Left colon (tissue), 2 donors: Measurements from ENCODE around the gene RASEF. TPM values are rescaled to one million over a fixed set of nuclear protein-coding genes. Genes with fewer than 3 reads are reported as not detected.
A peak's percentile ranks its signal among the peaks of the same experiment; 100 is the strongest.

Source experiments
- ATAC-seq: fragments of 200-7000 bp; cut with Tn5 transposase; one replicate; pipeline ENCODE4 v1.9.1; 2020; ENCODE audit warnings: mild to moderate bottlenecking, moderate library complexity
- DNase-seq, 2 donors: peaks; one replicate each; pipeline ENCODE4 v3.0.0-alpha.2; 2020
- intact Hi-C, 2 donors: fragments of 100-400 bp; cut with DNase I in 1 of 2; cut with micrococcal nuclease in 1 of 2; formaldehyde crosslinking; loops; one replicate each; pipeline versions ENCODE4 v1.11.2 to v1.14.0; 2022; cut with DNase I, micrococcal nuclease
- total RNA-seq, 2 donors: library from RNA; stranded (reverse); fragmentation: NEBNext Ultra II Directional; extraction: Animal tissue kit (Norgen Biotek cat#: 25700); gene quantifications; one replicate each; pipeline ENCODE4 v1.2.1, GENCODE V29; 2021
- donor health status: DM: no; HTN: no; CAD: no.
- donor health status: DM: yes; HTN: yes; CAD: no.

Gene RASEF
- total RNA-seq, 2 donors from 2014 or later: 51.1 to 54.6 TPM

DNA sequence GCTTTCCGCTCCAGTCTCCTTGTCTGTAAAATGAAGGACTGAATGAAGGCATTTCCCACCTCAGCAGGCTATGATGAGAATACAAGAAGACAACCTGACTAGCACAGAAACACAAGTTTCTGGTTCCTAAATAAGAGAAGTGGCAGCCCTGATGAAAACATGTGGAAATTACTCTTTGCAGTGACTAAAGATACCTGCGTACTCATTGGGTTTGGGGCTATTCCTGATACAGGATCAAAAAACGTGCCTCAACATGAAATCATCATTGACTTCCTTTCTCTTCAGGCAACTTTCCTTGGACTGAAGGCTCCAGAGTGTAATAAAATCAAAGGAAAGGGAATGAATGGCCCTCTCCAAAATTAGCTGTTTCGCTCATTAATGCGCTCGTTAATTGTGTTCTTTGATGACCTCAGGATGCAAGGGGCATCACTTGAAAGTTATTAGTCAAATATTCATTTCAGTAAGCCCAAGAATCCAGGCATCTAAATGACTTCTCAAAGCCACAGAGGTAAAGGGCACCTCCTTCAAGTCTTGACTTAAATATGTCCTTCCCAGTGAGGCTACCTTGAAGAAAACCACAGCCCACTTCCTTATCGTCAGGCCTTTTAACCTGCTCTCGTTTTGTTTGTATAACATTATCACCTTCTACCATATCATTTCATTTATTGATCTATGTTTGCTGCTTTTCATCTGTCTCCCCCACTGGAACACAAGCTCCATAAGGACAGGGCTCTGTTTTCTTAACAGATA lies 68.9 kb downstream of the RASEF start:
- ATAC-seq: no peak
- no peak for DNase-seq
- intact Hi-C loops: no loop called here

DNA sequence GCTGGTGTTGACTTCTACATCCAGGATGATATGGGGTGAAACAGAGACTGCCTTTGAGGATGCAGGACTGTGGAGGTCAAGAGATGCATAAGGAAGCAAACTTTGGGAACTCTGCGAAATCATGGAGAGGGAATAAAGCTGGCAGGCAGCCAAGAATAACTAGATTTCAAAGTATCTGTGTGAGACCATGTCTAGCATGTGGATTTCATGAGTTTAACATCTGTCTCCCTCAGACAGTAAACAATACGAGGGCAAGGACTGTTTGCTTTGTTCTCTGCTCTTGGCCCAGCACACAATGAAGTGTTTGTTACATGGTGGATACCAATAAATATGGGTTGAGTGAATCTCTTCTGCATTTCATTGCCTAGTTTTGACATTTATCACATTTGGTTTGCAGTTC lies 71.3 kb downstream of the RASEF start:
- DNase-seq (no peak), ATAC-seq (peak; percentile 32)
- intact Hi-C loops: no loop called here

DNA sequence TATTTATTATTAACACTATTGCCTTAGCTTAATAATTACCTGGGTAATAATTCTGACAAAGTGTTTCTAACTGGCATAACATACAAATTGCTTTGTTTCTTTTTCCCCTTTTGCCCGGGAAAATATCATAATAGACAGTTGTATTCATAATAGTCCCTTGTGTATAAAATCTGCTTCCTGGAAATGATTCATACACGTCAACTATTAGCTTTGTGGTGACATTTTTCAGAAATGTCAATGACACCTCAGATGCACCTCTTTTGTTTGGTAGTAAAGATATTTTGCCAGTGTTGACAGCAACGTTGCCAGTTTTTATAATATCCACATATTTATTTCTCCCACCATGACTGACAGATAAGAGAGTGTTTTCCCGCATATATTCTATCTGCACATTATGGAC lies 73.0 kb downstream of the RASEF start:
- DNase-seq: no peak
- ATAC-seq: no peak
- intact Hi-C loops: no loop called here

DNA sequence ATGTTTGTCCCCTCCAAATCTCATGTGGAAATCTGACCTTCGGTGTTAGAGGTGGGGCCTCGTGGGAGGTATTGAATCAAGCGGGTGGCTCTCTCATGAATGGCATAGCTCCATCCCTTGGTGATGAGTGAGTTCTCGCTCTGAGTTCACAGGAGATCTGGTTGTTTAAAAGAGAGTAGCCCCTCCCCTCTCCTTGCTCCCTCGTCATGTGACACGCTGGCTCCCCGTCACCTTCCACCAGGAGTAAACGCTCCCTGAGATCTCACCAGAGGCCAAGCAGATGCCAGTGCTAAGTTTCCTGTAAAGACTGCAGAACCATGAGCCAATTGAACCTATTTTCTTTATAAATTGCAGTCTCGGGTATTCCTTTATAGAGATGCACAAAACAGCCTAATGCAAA lies 74.5 kb downstream of the RASEF start:
- intact Hi-C loops: no loop called here
- DNase-seq (no peak), ATAC-seq (no peak)

DNA sequence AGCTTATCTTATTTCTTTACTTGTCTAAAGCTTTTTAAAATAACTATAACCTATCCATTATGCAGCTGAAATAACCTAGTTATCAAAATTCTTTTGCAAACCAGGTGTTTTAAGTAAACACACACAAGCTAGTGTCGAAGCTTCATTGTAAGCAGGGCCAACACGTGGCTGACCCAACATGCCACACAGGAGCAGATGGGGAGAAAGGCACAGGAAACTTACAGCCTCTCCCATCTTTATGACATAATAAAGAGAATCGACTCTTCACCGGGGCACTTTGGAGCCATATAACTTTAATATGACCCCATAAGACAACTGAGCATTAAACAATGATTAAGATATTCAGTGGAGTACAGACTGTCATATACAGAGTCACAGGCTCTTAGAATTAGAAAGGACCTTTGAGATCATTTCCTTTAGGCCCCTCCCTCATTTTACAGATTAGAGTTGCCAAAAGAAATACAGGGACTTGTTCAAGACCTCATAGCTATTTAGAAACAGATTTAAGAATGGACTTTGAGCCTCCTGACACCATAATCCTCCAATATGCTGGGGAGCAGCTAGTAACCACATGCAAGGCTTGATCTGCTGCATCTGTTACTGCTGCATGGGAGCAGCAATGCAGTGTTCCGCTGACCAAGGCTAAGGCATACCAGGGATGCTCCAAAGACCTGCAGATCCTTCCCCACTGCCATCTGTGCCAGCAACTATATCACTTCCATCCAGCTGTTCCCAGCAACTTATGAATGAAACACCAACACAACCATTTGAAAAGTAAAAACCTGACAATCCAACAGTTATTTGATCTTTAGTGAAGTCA lies 75.4 kb downstream of the RASEF start:
- DNase-seq: peak; percentile 69 to 83
- ATAC-seq: peak; percentile 90
- intact Hi-C loops: no loop called here

DNA sequence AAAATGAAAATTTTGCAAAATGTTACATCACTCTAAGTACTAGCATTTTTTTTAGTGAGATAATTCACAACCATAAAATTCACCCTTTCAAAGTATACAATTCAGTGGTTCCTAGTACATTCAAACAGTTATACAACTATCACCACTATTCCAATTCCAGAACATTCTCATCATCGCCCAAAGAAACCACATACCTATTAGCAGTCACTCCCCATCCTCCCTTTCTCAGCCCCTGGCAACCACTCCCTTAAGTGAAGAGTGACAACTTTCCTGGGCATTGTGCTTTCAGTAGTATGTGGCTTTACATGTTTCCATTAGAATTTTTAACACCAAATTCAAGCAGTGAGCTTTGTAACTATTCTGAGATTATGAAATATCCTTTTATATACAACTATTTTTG lies 81.4 kb downstream of the RASEF start:
- DNase-seq: no peak
- intact Hi-C loops: no loop called here
- no peak for ATAC-seq

DNA sequence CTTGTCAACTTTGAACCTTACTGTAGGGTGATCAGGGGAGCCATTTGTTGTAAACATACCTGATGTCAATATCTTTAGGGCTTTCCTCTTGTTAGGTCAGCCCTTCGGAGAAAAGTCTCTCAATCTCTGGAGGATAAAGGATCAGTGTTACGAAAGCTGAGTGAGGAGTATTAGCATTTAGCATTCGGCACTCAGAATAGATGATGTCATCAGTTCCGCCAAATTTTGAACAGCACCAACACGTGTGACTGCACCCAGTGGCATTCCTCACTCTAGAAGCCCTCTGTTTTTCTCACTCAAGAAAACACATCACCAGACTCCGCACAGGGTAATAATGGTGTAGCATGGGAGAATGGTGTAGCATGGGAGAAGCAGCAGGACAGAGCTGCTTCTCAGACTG lies 87.8 kb downstream of the RASEF start:
- intact Hi-C loops: no loop called here
- DNase-seq: no peak
- ATAC-seq: no peak

DNA sequence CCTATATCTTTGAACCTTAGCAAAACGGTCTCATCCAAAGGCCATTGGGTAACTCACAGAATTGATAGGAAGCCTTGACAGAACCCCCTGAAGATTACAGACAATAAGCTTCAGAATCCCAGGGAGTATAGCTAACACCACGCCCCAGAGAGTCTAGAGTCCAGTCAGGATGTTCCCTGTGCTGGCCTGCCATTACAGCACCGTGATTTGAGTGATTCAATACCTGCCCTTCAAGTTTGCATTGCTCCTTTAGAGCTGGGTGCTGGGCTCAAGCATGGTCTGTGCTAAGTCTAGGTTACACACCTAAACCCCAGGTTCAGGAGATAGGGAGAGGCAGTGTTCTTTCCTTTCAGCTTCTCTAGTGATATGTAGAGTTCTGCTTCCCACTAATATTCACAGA lies 90.5 kb downstream of the RASEF start:
- ATAC-seq: peak; percentile 98
- intact Hi-C loops: no loop called here
- peak; percentile 28 to 41 for DNase-seq

DNA sequence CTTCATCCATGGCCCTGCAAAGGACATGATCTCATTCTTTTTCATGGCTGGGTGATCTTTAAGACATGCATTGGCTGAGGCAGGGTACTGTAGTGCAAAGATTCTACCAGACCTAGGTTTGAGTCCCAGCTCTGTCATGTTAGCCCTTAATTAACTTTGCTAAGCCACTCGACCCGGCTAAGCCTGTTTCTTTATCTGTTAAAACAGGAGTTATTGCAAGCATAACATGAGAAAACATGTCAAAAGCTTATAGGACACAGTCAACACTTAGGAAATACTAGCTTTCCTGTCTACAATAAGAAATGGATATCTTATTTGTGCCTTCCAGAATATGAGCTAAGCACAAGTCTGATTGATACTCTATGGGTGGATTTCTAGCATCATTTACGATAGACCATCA lies 92.6 kb downstream of the RASEF start:
- DNase-seq (no peak), ATAC-seq (no peak)
- intact Hi-C loops: no loop called here

DNA sequence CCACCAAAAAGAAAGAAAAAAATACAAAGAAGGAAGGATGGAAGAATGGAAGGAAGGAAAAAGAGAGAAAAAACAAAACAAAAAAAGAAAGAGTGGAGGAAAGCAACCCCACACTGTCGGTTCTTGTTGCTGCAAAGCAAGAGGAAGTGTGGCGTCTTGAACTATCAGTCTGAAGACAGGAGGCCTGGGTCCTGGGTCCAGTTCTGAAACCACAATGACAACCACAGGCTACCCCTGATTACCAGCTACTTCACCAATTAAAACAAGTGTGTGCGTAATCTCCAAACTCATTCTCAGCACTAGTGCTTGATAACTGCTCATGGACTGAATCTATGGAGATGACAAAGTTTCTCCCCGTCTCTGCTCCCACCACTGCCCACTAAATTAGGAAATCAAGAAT lies 93.7 kb downstream of the RASEF start:
- intact Hi-C loops: no loop called here
- no peak for ATAC-seq
- no peak for DNase-seq

DNA sequence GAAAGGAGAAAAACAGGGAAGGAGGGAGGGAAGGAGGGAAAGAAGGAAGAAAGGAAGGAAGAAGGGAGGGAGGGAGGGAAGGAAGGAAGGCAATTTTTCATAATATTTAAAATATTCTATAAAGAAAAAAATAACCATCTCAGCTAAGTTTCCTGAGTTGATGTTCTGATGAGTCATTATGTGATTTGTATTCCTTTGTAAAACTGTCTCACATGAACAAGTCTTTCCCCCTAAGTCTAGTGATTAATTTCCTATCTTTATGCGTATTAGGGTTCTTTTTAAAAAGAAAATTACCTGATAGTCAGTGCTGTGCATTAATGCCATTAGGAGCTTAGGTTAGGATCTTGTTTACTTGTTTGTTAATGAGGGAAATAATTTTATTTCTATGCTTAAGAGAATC lies 94.1 kb downstream of the RASEF start:
- ATAC-seq (no peak), DNase-seq (no peak)
- intact Hi-C loops: no loop called here

DNA sequence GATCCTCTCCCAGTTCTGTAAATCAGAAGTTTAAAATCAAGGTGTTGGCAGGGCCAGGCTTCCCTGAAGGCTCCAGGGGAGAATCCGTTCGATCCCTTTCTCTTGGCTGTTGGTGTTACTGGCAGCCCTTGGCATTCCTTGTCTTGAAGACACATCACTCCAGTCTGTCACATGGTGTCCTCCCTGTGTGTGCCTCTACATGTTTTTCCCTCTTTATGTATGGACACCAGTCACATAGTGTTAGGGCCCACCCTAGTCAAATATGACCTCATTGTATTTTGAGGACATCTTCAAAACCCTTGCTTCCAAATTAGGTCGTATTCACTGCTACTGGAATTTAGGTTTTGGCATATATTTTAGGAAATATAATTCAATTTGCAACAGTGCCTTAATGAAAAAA lies 94.6 kb downstream of the RASEF start:
- intact Hi-C loops: no loop called here
- ATAC-seq (no peak), DNase-seq (no peak)

DNA sequence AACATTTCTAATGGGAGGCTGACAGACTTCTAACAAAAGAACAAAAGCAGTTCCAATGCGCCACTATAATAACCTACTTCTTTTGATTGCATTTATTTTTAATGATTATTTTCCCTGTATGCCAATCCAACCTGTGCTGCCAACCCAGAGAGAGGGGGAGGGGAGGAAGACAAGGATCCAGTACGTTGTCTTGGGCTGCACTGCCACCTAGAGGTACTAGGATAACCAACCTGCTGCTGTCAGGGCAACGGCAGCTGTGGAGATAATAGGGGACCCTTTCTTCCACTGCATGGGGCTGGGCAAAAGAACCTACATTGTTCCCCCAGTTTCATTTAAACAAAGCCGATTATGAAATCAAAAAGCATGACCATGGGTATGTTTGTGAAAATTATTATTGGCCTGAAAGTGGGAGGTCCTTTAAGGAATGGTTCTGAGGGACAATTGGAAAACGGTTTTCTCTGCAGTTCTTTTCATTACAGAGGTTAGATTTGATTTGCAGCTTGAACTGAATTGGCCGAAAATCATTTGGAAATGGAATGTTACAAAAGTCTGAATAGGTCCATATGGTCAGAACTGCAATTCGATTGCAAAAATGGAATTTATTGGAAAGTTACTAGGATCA lies 101.3 kb downstream of the RASEF start:
- DNase-seq: peak; percentile 77 to 89
- peak; percentile 100 for ATAC-seq
- intact Hi-C loops: no loop called here

DNA sequence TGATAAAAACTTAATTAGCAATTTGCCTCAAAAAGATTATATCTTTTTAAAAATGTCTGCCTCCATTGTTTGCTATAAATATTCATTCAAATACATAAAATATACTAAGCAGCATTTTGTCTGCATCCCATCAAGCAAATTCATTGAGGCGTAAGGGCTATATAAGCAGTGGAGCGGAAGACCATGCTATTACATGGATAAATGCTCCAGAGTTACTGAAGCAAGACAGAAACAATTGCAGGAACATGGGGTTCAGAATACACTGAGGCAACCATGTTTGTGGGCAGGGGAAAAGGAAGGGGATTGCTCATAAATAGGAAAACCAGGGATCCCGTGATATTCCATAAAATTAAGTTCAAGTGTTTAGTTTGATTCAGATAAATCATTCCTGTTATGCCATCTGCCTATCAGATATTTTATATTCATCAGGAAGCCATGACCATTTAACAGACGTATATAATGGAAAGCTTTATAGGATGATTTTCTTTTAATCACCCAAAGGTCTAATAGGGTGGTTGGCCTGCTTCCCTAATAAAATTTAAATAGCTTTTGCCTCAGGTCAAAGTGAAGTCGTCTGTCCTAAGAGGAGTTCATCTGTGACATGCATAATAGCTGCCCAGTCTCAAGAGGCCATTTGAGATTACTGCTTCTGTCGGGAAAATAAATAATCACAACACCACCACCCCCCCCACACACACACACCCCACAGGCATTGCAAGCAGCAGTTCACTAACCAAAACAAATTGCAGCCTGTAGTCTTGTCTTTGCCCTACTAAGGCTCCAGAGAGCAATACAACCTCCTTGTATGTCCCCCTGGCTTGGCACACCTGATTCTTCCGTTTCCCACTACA lies 105.2 kb downstream of the RASEF start:
- ATAC-seq: no peak
- intact Hi-C loops: no loop called here
- no peak for DNase-seq

DNA sequence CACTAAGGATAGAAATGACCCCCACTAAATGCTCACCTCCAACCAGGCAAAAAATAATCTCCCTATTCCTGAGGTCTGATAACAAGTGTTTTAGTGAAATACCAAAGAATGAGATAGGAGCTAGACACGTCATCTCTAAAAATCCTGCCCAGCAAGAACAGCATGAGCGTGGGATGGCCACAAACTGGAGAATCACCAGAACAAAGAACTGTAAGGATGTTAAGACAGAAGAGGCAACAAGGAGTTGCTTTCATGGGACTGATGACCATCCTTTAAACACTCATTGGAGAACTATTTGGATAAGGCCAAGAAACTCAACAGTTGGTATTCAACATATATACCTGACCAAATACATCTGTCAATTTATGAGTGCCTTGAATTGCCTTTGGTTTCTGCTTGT lies 113.7 kb downstream of the RASEF start:
- ATAC-seq: no peak
- intact Hi-C loops: no loop called here

DNA sequence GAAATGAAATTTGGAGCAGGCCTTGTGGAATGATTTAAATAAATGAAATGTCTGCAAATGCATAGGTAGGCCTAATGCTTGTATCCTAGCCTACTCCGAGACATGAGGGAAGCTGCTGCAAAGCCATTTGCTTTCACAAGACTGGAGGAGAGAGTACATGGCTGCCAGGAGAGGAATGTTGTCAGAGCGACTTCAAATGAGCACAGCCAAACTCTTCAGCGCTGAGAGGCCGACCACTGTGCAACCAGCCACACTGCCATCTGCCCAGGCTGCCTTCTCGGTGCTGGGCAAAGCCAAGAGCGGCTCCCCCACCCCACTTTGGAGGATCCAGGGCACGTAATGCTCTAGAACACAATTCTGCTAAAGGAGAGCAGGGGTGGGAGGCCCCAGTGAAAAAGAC lies 122.6 kb downstream of the RASEF start:
- no peak for ATAC-seq
- intact Hi-C loops: no loop called here
- DNase-seq: no peak

More for the DNA sequence above, 113.7 kb downstream of the RASEF start:
- DNase-seq: no peak

DNA sequence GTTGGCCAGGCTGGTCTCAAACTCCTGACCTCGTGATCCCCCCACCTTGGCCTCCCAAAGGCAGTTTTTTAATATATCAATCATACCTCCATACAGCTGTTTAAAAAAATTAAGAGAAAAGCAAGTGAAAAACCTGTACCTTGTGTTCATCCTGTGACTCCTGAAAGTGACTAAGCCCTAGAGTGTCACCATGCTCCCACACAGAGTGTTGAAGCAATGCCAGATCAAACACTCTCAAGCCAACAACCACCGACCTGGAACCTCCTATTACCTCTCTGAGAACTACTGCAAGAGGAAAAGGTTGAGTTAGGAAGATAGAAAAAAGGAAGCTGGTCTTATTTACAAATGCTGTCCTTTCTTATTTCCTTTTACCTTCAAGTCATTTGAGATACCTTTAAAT lies 123.5 kb downstream of the RASEF start:
- intact Hi-C loops: no loop called here
- DNase-seq (no peak), ATAC-seq (peak; percentile 73)

DNA sequence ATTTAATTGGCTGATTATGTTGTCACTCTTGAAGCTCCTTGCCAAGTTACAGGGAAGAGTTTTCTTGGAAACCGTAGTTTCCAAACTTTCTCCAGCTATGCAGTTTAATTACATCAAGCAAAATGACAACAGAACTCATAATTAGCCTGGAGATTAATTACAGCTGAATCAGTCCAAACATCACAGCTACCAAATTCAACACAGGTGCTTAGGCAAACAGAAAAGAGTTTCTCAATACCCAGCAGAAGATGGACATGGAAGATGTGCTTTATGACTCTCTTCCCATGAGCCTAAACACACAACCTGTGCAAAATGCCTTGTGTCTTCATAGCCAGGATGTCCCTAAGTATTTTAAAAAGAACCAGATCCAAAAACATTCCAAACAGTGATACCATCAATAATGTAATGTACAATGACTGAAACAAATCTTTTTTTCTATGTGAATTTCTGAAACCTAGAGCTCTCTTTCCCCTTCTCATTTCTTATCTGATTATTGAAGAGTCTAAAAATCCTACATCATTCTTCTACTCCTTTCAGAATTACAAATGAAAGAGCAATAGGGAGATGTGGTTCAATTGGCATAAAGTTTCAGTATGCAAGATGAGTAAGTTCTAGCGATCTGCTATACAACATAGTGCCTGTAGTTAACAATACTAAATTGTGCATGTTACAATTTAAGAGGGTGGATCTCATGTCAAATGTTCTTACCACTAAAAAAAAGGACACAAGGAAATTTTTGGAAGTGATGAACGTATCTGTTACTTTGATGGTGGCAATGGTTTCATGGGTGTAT lies 124.3 kb downstream of the RASEF start:
- intact Hi-C loops: no loop called here
- ATAC-seq: no peak
- DNase-seq: no peak
